Hepatocyte (in vitro differentiated cells): ENCODE results near the gene TMEM245. TPM values are rescaled to one million over a fixed set of nuclear protein-coding genes. Genes with fewer than 3 reads are reported as not detected.

Experiments
- DNase-seq: peaks from one replicate; pipeline ENCODE4 v3.0.0-alpha.2; 2016; ENCODE audit warnings: low spot score
- H2AFZ ChIP-seq: fragments of 200-600 bp; sonication (generic); 2 replicates; pipeline ENCODE4 v1.6.0; 2016; ENCODE audit warnings: antibody characterized with exemption, mild to moderate bottlenecking
- H3K27ac ChIP-seq: fragments of 200-600 bp; sonication (generic); 2 replicates; pipeline ENCODE4 v1.5.1; 2016; ENCODE audit warnings: mild to moderate bottlenecking
- H3K27me3 ChIP-seq: fragments of 200-600 bp; sonication (generic); 2 replicates; pipeline ENCODE4 v1.6.1; 2016
- H3K36me3 ChIP-seq: fragments of 200-600 bp; sonication (generic); replicated peaks from 2 replicates; pipeline ENCODE4 v1.5.1; 2016; ENCODE audit warnings: low read depth; ENCODE audit not compliant: insufficient read depth
- H3K4me1 ChIP-seq: fragments of 200-600 bp; sonication (generic); 2 replicates; pipeline ENCODE4 v1.5.1; 2016; ENCODE audit warnings: mild to moderate bottlenecking, moderate library complexity; ENCODE audit not compliant: insufficient read depth
- H3K4me2 ChIP-seq: fragments of 200-600 bp; sonication (generic); 2 replicates; pipeline ENCODE4 v1.6.0; 2016
- H3K4me3 ChIP-seq: fragments of 200-600 bp; sonication (generic); 2 replicates; pipeline ENCODE4 v1.5.1; 2016; ENCODE audit warnings: mild to moderate bottlenecking
- H3K79me2 ChIP-seq: fragments of 200-600 bp; sonication (generic); 2 replicates; pipeline ENCODE4 v1.6.0; 2017; ENCODE audit warnings: mild to moderate bottlenecking
- H3K9me2 ChIP-seq: fragments of 200-600 bp; sonication (generic); replicated peaks from 2 replicates; pipeline ENCODE4 v1.6.0; 2017; ENCODE audit warnings: mild to moderate bottlenecking; ENCODE audit not compliant: insufficient read depth
- H3K9me3 ChIP-seq: fragments of 200-600 bp; sonication (generic); 2 replicates; pipeline ENCODE4 v1.5.1; 2016; ENCODE audit warnings: low read depth, mild to moderate bottlenecking
- H4K20me1 ChIP-seq: fragments of 200-600 bp; sonication (generic); 2 replicates; pipeline ENCODE4 v1.6.0; 2016; ENCODE audit warnings: mild to moderate bottlenecking; ENCODE audit not compliant: insufficient read depth, poor library complexity, severe bottlenecking
- CTCF ChIP-seq: fragments of 200-600 bp; sonication (generic); IDR thresholded peaks from 2 replicates; pipeline ENCODE4 v1.5.1; 2016; ENCODE audit warnings: antibody characterized with exemption, mild to moderate bottlenecking; ENCODE audit not compliant: poor library complexity
- EZH2 ChIP-seq: fragments of 200-600 bp; sonication (generic); IDR thresholded peaks from 2 replicates; pipeline ENCODE4 v1.6.1; 2016; ENCODE audit warnings: antibody characterized with exemption, mild to moderate bottlenecking, borderline replicate concordance
- EZH2phosphoT487 ChIP-seq: fragments of 200-600 bp; sonication (generic); IDR thresholded peaks from one replicate; pipeline ENCODE4 v1.6.1; 2018; ENCODE audit warnings: antibody characterized with exemption, mild to moderate bottlenecking, low read depth, moderate library complexity; ENCODE audit not compliant: unreplicated experiment, severe bottlenecking
- WGBS: methylation state at CpG from one replicate; pipeline ENCODE4 v1.1.6; 2016; ENCODE audit warnings: low lambda C conversion rate; ENCODE audit errors: missing lambda C conversion rate; 5-methylcytosine and 5-hydroxymethylcytosine counted together
- polyA plus RNA-seq: library from polyadenylated mRNA; unstranded; fragments of >200 nt; fragmentation: Nextera tagmentation; extraction: Ambion mirVana; gene quantifications from 2 replicates; pipeline ENCODE4 v1.2.1, GENCODE V29; 2016
- total RNA-seq: library from RNA; depleted of rRNA; stranded (reverse); fragments of >200 nt; gene quantifications from 2 replicates; pipeline ENCODE4 v1.2.3, GENCODE V29; 2014

Gene TMEM245
- total and polyA plus RNA-seq, 2 experiments from 2014 or later: 63.5 to 122 TPM

DNA sequence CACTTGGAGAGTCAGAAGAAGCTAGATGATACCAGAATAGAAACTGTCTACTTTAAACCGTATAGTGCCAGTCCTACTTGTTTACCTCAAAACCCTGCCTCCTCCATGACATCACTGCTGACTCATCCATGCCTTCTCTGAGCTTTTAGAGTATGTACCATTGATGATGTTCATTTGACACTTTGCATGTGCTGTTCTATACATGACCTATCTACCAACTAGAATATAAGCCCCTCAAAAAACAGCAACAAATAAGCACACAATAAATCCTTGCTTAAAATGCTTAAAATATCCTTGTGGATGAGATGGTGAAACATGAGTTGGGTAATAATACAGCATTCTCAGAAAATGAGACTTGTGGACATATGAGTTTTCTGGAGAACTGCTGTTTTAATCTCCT, 109.0 kb downstream of the TMEM245 start:
- WGBS: 43% methylated on average over 1 of the region's 1 CpG
- no peaks in the 10 kb centered on the region for H3K9me3 ChIP-seq

GRCh38 chr9:109005678-109006077, 114.1 kb downstream of the TMEM245 start:
- no peaks in the 10 kb centered on the region for H3K4me1 ChIP-seq
- peaks cover 10% of the 10 kb centered on the region for H3K9me3 ChIP-seq
- no peaks in the 10 kb centered on the region for H3K27me3 ChIP-seq
- TF ChIP-seq EZH2 (no peak), CTCF (no peak), EZH2phosphoT487 (no peak)
- no peaks in the 10 kb centered on the region for H4K20me1 ChIP-seq
- H3K79me2 ChIP-seq: peaks cover 85% of the 10 kb centered on the region
- H3K4me3 ChIP-seq: no peak overlapping the region
- H3K36me3 ChIP-seq: no peaks in the 10 kb centered on the region
- DNase-seq: no peak
- H2AFZ ChIP-seq: no peak overlapping the region
- no peaks in the 10 kb centered on the region for H3K9me2 ChIP-seq
- no peak overlapping the region for H3K4me2 ChIP-seq
- no peak overlapping the region for H3K27ac ChIP-seq
- 95% methylated on average over 3 of the region's 3 CpGs for WGBS

More for the DNA sequence above, 109.0 kb downstream of the TMEM245 start:
- Histone ChIP-seq H3K4me1 (peaks cover 14% of the 10 kb centered on the region), H4K20me1 (no peaks in the 10 kb centered on the region), H3K79me2 (peaks cover 55% of the 10 kb centered on the region), H3K36me3 (no peaks in the 10 kb centered on the region), H3K4me2 (peak overlapping the region; percentile 92), H3K9me2 (no peaks in the 10 kb centered on the region), H3K4me3 (no peak overlapping the region), H2AFZ (no peak overlapping the region), H3K27ac (peak overlapping the region; percentile 36), H3K27me3 (no peaks in the 10 kb centered on the region)
- peak; percentile 44 for DNase-seq
- TF ChIP-seq CTCF (no peak), EZH2 (no peak), EZH2phosphoT487 (no peak)

- H3K79me2 ChIP-seq: peaks cover 79% of the 10 kb centered on the region
Measured at GRCh38 chr9:109003116-109003515, 116.6 kb downstream of the TMEM245 start.

More at GRCh38 chr9:109003116-109003515, 116.6 kb downstream of the TMEM245 start:
- H3K4me1 ChIP-seq: no peaks in the 10 kb centered on the region
- no peak overlapping the region for H3K4me3 ChIP-seq
- H3K36me3 ChIP-seq: no peaks in the 10 kb centered on the region
- H3K9me3 ChIP-seq: peaks cover 10% of the 10 kb centered on the region
- H3K27me3 ChIP-seq: no peaks in the 10 kb centered on the region
- H3K9me2 ChIP-seq: no peaks in the 10 kb centered on the region
- no peaks in the 10 kb centered on the region for H4K20me1 ChIP-seq
- 98% methylated on average over 2 of the region's 2 CpGs for WGBS
- no peak overlapping the region for H2AFZ ChIP-seq
- no peak overlapping the region for H3K27ac ChIP-seq
- TF ChIP-seq EZH2 (no peak), CTCF (no peak), EZH2phosphoT487 (no peak)
- no peak overlapping the region for H3K4me2 ChIP-seq
- no peak for DNase-seq
